Right hindlimb (tissue), 1 donor: ENCODE results near the gene RBM25.

ENCODE experiments used
- DNase-seq: peaks from one replicate; pipeline ENCODE4 v3.0.0-alpha.2; 2018

The RBM25 gene

GRCh38 chr14:73172500-73172899 is 114.2 kb downstream of the RBM25 start:
- no peak for DNase-seq

GRCh38 chr14:73173092-73173735 is 114.9 kb downstream of the RBM25 start:
- DNase-seq: no peak
